Frontal cortex (tissue), 4 donors: ENCODE data around the gene PNMA1. TPM values are rescaled to one million over a fixed set of nuclear protein-coding genes. Genes with fewer than 3 reads are reported as not detected.

ENCODE experiments used
- DNase-seq, 2 donors: peaks; one replicate each; pipeline ENCODE4 v3.0.0; 2012; ENCODE audit warnings: low spot score in 2 of 2
- FAIRE-seq: peaks from 2 replicates; lab custom pipeline; 2012; peaks lifted over from hg19 to GRCh38; lab: Jason Lieb, UNC
- total RNA-seq: library from RNA; depleted of rRNA; stranded (reverse); fragments of >200 nt; gene quantifications from one replicate; pipeline ENCODE4 v1.2.3, GENCODE V29; 2014
- donor health status: control.
- donor health status: control.
- donor health status: control.

PNMA1 gene, protein sequence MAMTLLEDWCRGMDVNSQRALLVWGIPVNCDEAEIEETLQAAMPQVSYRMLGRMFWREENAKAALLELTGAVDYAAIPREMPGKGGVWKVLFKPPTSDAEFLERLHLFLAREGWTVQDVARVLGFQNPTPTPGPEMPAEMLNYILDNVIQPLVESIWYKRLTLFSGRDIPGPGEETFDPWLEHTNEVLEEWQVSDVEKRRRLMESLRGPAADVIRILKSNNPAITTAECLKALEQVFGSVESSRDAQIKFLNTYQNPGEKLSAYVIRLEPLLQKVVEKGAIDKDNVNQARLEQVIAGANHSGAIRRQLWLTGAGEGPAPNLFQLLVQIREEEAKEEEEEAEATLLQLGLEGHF
- 70.5 TPM for total RNA-seq

DNA sequence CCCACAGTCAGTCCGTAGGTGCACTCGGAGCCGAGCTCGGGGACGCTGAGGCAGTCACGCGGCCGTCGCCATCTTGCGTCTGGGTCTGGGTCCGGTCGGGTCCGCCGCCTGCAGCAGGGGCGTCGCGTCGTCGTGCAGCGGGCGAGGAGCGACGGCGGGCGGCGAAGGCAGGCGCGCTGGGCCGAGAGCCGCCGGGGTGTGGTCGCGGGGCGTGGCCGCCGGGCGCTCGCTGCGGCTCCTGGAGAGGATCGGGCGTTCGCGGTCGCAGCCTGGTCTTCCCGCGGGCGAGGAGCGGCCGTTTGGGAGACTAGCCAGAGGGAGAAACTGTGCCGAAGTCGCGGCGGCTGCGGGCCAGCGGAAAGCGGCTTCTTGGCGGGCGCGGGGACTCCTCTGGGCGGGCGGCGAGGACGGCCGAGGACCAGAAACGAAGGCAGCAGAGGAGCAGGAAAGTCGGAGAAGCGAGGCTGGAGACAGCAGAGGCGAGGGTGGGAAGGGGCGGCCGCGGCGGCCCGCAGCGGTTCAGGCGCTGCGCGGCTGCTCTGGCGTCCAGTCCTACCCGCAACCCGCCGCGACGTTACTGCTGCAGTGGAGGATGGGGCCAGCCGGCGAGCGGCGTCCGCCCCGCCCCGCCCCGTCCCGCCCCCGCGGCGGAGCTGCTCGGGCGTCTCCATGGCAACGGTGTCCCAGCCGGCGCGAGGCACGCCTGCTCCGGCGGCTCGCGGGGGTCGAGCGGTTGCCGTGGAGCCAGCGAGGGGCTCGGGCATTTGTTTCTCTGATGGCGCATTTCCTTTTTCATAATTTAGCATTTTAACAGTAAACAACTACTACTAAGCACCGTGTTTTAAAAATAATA lies at the start of gene PNMA1:
TSS of gene PNMA1 (minus strand) at position 582 of the 853 bp plus-strand sequence. CDS start 745 bp downstream, outside the sequence.
- FAIRE-seq: no peak

GRCh38 chr14:73763396-73763795 lies 49.2 kb upstream of the PNMA1 start:
- no peak for FAIRE-seq

More for the DNA sequence above, at the start of gene PNMA1:
- DNase-seq: peak; percentile 97 to 98

DNA sequence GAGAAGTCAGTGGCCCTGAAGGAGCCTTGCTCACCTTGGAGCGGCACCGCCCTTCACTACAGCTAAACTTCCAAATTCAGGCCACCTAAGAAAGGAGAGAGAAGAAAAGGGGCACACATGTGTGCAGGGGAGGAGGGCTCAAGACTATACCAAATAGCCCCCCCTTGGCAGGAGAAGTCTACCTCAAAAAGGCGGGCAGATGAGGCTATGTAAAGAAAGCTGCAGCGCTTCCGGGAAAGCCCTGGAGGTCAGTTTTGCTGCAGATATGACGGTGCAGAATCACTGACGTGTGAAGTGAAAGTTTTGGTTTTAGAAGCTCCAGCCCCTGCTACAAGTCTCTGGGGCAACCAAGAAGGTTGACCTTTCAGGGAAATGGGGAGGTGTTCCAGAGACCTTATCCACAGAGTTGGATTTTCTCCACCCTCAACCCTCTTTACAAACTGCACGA lies 48.2 kb upstream of the PNMA1 start:
- DNase-seq (no peak), FAIRE-seq (no peak)

More at GRCh38 chr14:73763396-73763795, 49.2 kb upstream of the PNMA1 start:
- no peak for DNase-seq

GRCh38 chr14:73761618-73762355 lies 47.6 kb upstream of the PNMA1 start:
- no peak for FAIRE-seq
- no peak for DNase-seq

GRCh38 chr14:73760598-73761586 lies 46.7 kb upstream of the PNMA1 start:
- DNase-seq (no peak), FAIRE-seq (no peak)

GRCh38 chr14:73759714-73760597 lies 45.8 kb upstream of the PNMA1 start:
- no peak for FAIRE-seq
- peak; percentile 88 for DNase-seq

DNA sequence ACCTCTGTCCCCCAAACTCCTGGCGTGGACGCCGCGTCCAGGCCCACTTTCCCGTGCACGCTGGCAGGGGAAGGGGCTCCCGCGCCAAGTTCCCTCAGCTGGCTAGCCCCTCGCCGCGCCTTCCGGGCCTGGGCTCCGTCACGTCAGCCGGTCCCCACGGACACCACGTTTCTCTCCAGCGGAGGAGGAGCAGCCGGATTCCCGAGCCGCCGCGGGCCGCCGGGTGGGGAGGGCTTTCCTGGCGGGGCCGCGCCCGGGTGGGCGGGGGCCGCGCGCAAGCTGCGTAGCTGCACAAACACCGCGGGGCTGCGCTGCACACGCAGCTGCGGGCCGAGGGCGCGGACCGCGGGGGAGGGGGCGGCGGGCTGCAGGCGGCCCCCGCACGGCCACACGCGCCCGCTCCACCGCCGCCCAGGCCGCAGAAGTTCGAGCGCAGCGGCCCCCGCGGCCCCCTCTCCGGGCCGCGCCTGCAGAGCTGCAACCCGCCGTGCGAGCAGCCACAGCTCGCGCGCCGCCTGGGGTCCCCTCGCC lies 45.1 kb upstream of the PNMA1 start:
- FAIRE-seq: no peak

DNA sequence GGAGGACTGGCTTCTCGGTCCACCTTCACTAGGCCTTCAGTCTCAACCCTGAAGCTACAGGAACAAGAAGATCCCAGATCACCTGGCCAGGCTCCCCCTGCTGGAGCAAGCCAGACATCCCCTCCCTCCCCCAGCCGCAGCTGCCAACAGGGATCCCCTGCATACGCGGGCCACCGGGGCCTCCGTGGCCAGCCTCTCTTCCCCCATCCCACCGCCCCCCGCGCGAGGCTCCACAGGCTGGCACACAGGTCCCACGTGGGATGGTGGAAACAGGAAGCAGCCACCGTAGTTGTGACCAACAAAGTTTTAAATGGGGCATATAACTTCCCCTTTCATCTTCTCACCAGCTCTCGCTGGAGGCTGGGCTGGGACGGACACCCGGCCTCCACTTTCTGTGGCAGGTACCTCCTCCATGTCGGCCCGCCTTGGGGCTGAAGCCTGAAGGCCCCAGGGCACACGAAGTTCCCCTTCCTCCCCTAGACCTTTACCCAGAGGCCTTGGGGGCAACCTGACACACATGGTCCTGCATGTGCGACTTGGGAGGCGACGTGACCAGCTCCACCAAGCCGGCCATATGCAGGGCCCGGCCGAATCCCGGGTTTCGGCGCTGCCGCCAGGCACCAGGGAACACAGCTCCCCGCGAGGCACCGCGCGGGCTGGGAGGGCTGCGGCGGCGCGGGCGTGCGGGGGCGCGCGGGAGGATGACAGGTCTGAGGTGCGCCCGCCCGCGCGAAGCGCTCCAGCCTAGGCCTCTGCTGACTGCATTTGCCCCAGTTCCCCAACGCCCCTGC lies 44.4 kb upstream of the PNMA1 start:
- DNase-seq (peak in 1 of 2 donors; percentile 64), FAIRE-seq (no peak)

More for the DNA sequence above, 45.1 kb upstream of the PNMA1 start:
- peak; percentile 76 to 85 for DNase-seq

GRCh38 chr14:73757876-73758391 lies 43.8 kb upstream of the PNMA1 start:
- FAIRE-seq (no peak), DNase-seq (no peak)

DNA sequence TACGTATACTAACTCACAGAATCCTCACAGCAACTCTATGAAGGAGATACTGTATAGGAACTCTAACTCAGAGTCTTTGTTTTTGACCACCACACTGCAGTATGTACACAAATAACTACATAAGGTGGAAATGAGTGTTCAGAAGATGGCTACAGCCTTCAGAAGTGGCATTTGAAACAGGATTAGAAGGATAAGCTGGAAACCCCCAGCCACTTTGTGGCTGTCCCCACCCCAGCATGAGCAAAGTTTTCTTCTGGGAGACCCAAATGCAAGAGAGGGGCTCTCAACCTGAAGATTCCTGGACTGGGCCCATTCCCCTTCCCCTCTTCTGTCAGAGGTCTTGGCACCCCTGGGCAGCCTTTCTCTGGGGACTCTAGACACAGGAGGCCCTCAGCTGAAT lies 43.2 kb upstream of the PNMA1 start:
- FAIRE-seq (no peak), DNase-seq (no peak)

DNA sequence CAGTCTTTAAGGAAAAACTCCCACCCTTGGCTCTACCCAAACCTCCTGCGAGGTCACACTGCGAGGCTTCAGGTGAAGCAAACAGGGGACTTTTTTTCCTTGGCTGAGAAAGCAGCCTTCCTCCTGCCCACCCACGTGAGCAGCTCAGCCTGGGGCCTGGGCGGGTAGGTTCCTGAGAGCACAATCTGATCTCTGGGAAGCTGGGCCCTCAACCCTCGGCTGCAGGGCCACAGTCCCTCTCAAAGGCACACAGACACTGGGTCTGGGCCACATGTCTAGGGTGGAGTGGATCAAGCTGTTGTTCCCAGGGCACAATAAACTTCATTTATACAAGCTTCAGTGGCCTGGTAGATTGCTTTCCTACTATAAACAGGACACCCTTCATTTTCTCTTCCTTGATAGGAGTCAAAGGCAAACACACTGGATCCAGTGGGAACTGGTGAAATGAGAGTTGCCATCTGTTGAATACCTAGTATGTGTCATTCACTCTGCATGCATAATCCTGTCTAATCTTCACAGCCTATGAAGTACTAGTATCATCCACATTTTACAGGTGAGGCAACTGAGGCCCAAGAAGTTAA lies 41.3 kb upstream of the PNMA1 start:
- DNase-seq (peak in 1 of 2 donors; percentile 75), FAIRE-seq (no peak)

GRCh38 chr14:73754911-73755360 lies 40.8 kb upstream of the PNMA1 start:
- FAIRE-seq (no peak), DNase-seq (peak in 1 of 2 donors; percentile 48)

GRCh38 chr14:73753887-73754795 lies 40.0 kb upstream of the PNMA1 start:
- FAIRE-seq: no peak
- DNase-seq: peak in 1 of 2 donors; percentile 56

DNA sequence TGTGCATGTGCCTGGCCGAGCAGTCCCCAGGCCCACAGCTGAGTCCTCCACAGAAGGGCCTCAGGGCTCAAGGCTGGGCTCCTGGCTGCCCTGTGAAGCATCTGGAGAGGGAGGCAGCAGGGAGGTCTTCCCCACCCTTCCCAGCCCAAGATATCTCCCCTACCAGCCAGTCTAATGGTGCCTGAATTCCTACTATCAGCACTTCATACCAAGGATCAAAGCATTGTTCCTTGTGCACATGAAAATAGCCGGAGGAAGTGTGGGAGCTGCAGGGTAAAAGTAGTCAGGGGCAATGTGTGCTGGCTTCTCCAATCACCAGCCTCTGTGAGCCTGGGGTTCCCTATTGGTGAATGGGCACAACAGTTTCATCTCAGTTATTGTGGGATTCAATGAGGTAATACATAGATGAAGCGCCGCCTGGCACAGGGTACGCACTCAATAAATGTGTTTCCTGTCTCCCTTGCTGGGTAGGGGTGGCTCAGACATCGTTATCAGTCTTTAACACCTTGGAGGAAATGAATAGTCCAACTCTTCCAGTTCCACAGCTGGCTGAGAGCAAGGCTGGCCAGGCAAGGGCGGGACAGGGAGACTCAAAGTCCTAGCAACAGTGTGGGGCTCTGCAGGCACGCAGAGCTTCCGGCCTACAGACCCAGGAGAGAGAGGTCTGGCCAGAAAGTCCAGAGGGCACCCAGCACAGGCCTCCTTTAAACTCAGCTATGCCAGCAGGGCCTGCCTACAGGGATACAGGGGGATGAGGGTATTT lies 39.1 kb upstream of the PNMA1 start:
- DNase-seq (no peak), FAIRE-seq (no peak)
